GM08714 (cell line): ENCODE measurements around the gene CHST10.

Experiments used
- H3K4me3 ChIP-seq: fragments of 200-500 bp; sonication (Bioruptor generic); 2 replicates; pipeline ENCODE4 v1.5.1; 2014; ENCODE audit warnings: mild to moderate bottlenecking, low read length, inconsistent platforms
- ZNF274 ChIP-seq: IDR thresholded peaks from 2 replicates; pipeline ENCODE4 v1.6.1; 2012; ENCODE audit warnings: mild to moderate bottlenecking, low read depth, low read length

Gene CHST10

DNA sequence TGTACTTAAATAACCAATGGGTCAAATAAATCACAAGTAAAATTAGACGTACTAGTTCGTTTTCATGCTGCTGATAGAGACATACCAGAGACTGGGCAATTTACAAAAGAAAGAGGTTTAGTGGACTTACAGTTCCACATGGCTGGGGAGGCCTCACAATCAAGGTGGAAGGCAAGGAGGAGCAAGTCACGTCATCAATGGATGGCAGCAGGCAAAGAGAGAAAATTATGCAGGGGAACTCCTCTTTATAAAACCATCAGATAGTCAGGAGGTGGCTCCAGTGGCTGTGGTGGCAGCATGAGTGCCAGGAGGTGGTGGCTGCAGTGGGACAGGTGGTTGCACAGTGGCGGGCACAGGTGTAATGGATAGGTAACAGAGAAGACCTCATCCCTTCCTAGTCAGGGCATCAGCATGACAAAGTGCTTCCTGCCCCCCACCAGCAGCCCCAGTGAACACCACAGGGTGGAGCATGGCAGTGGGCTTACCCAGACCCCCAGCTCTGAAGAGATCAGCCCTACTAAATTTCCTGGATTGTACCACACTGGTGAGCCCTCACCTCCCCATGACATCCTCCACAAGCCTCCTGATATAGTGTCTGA, 6.9 kb upstream of the CHST10 start:
- H3K4me3 ChIP-seq = no peak overlapping the region
- TF ChIP-seq ZNF274 = no peak

DNA sequence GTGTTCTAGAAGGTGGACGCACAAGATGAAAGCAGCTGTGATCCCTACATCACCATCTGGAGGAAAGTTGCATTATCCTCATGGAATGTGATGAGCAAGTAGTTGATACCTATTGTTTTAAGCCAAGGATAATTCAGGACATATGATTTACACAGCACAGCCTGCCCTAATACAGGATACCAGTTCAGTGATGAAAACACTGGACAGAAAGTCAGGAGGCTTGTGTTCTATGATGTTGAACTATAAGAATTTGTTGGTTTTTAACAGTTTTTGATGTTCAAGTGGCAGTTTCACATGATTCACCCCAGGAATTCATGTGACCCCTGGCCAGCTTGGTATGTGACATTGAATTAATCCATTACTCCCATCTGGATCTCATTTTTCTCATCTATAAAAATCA, 6.2 kb upstream of the CHST10 start:
- no peak overlapping the region for H3K4me3 ChIP-seq
- TF ChIP-seq ZNF274 = no peak

DNA sequence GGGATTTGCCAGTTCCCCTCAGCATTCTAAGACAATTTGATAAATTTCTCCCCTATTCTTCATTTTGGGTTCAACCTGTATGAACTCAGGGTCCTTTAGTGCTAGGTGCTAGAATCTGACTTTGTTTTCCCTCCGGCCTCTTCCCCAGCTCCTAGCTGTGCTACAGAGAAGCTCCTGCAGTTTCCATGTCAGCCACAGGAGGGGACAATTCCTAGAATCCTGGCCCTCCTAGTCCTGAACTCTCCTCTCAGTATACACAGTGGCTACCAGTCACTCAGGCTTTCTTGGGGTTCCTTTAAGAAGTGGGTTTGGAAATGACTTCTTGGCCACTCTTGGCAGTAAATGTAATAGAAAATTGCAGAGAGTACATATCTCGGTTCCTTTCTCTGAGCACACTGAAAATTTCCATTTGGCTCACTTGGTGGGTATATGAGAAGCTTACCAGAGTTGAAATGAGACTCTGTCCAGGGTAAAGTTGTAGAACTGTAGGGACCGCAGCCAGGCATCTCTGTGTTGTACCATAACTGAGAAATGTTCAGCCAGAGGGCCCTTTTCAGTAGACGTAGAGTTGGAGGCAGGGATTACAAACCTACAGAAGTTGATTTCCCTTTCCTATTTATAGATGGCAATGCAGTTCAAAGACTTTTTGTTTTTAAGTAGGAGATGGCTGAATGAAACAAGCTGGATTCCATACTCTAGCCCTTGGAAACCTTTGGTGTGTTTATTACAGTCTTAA, 5.0 kb upstream of the CHST10 start:
- no peak for TF ChIP-seq ZNF274

DNA sequence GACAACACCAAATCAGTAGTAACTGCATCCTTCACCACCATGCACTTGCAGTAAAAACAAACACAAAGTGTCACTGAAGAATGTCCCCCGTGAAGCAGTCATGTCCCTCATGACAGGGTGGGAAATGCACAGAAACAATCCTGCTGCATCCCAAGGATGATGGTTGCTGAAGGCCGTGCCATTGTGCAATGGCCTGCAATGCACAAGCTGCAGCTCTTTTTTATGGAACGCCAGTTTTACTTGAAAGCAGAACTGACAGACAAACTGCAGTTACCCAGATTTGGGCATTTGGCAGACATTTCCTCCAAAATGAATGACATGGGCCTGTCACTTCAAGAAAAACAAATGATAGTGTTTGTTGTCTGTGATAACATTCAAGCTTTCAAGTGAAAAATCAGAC, 2.4 kb upstream of the CHST10 start:
- no peak overlapping the region for H3K4me3 ChIP-seq
- TF ChIP-seq ZNF274 = no peak

More for the DNA sequence above, 5.0 kb upstream of the CHST10 start:
- no peak overlapping the region for H3K4me3 ChIP-seq

GRCh38 chr2:100418406-100418962, 1.0 kb upstream of the CHST10 start:
- H3K4me3 ChIP-seq = no peak overlapping the region
- TF ChIP-seq ZNF274 = no peak

DNA sequence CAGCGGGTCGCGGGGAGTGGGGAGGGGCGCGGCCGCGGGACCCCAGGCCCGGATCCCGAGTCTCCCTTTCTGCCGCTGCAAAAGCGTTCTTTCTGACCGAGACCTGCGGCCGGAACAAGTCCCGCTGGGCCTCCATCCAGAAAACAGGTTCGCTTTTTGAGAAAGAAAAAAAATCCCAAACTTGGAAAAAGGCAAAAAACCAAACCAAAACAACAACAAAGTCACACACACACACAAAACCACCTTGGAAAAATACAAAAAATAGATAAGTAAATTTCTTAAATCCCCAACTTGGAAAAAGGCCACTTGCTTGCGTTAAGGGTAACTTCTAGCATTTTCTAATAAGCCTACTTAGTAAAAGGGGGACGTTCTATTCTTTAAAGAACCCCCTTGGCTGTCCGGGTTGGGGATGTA, 250 bp upstream of the CHST10 start:
- TF ChIP-seq ZNF274 = no peak
- H3K4me3 ChIP-seq = peak overlapping the region; percentile 74

DNA sequence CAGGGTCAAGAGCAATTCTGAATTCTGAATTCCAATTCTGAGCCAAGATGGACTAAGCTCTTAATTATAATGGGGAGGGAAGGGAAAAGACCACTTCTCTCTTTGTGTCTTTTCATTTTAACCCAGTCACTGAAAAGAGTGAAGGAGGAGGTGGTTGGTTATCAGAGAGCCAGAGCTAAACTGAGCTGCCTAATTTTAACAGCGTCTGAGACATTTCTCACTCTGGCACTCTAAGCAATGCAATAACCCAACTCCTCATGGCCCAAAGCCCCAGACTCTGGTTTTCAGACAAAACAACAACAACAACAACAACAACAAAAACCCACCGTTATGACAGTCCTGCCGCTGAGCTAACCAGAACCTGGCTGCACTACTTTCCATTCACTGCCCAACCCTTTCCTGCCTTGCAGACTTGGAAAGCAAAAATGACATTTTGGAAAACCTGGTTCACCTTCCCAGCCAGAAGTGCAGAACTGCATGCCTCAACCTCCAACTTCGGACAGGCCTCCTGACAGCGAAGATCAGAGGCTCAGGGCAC, 1.0 kb downstream of the CHST10 start:
- H3K4me3 ChIP-seq = peak overlapping the region; percentile 74
- TF ChIP-seq ZNF274 = no peak

- TF ChIP-seq ZNF274 = no peak
- H3K4me3 ChIP-seq = no peak overlapping the region
Observed at GRCh38 chr2:100413571-100413970, 3.9 kb downstream of the CHST10 start.

GRCh38 chr2:100412881-100413321, 4.6 kb downstream of the CHST10 start:
- TF ChIP-seq ZNF274 = no peak
- no peak overlapping the region for H3K4me3 ChIP-seq

GRCh38 chr2:100412466-100412865, 5.0 kb downstream of the CHST10 start:
- no peak for TF ChIP-seq ZNF274
- no peak overlapping the region for H3K4me3 ChIP-seq

DNA sequence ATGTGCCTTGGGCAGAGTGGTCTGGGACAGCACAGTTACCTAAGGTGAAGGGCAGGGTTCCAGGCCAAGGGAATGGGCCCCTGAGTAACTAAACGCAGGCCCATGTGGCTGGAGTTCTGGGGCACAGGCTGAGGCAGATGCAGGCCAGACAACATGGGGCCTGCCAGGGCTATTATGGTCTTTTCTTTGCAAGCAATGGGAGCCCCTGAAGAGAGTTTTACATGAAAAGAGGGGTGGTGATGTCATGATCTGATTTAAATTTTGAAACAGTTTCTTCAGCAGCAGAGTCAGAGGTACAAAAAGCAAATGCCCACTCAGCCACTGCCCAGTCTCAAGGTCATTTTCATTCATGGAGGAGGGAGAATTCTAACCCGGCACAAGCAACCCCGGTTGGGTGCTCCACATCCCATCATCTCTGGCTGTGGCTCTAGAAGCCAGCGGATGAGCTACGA, 5.6 kb downstream of the CHST10 start:
- H3K4me3 ChIP-seq = no peak overlapping the region
- TF ChIP-seq ZNF274 = no peak

- H3K4me3 ChIP-seq = no peak overlapping the region
- no peak for TF ChIP-seq ZNF274
Observed at GRCh38 chr2:100409975-100410647, 7.4 kb downstream of the CHST10 start.

DNA sequence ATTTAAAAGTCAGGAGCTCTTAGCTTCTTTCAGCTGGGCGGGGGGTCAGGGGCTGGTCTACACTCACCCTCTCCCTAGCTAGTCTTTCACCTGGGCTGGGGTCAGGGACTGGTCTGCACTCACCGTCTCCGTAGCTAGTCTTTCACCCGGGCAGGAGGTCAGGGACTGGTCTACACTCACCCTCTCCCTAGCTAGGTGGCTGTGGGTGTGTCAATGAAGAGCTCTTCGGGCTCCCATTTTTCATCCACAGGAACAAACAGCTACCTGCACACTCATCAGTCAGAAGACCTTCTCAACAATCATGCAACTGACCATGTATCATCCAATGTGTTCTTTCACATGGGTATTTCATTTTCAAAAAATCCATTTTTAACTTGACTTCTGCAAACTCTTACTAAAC, 8.0 kb downstream of the CHST10 start:
- TF ChIP-seq ZNF274 = no peak
- no peak overlapping the region for H3K4me3 ChIP-seq

DNA sequence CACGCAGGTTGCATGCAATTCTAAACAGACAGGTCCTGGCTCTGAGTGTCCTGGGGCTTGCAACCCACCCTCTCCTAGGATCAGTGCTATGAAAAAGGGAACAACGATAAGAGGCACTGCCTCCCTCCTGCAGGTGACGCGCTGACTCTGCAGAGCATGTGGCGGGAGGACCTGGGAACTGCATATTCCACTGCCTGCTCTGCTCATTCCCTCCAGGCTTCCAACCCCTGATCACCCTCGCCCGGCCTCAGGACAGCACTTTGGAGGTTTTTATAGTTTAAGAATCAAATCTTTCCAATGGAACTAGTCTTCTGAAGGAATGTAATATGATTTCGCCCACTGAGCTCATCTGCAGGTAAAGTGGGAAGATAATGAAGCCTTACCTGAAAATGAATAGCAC, 8.5 kb downstream of the CHST10 start:
- no peak for TF ChIP-seq ZNF274

More for the DNA sequence above, 8.5 kb downstream of the CHST10 start:
- no peak overlapping the region for H3K4me3 ChIP-seq
